ENCODE results near the gene STXBP6.

DNA sequence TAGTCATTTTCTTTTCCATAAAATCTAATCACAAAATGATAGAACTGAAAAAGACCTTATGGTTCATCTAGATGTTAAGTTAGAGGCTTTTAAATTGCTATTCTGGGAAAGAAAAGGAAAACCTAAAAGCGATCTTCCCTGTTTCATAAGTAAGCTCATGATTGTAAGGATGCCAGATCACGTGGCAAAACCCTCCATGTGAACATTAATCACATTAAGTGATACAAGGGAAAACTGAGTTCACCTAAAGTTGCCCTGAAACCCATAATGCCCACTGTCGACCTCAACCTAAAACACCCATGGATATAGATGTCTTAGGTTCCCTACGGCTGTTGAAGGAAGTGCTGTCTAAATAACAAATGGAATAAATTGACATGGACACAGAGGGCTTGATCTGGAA, 3.0 kb upstream of the STXBP6 start:
- TF ChIP-seq POLR2AphosphoS5 (IDR thresholded peaks at IDR 0.05; ENCODE audit: borderline replicate concordance, low read depth, low read length) (no peak), EZH2 (IDR thresholded peaks at IDR 0.05) (no peak), FOXP2 (optimal IDR thresholded peaks at IDR 0.05; ENCODE audit: control extremely low read depth, extremely low read length, insufficient read depth) (no peak)
